AG08395 (cell line): ENCODE results near the gene PDE4D.
A peak's percentile ranks its signal among the peaks of the same experiment; 100 is the strongest.
"Not testable (repeated sequence)": the region's sequence is repeated elsewhere in the genome, so short reads cannot be mapped to it uniquely, and the experiment has no call there.

ENCODE experiments used
- DNase-seq: peaks from one replicate; pipeline ENCODE4 v3.0.0; 2012; ENCODE audit warnings: mixed read lengths, low spot score

PDE4D gene

DNA sequence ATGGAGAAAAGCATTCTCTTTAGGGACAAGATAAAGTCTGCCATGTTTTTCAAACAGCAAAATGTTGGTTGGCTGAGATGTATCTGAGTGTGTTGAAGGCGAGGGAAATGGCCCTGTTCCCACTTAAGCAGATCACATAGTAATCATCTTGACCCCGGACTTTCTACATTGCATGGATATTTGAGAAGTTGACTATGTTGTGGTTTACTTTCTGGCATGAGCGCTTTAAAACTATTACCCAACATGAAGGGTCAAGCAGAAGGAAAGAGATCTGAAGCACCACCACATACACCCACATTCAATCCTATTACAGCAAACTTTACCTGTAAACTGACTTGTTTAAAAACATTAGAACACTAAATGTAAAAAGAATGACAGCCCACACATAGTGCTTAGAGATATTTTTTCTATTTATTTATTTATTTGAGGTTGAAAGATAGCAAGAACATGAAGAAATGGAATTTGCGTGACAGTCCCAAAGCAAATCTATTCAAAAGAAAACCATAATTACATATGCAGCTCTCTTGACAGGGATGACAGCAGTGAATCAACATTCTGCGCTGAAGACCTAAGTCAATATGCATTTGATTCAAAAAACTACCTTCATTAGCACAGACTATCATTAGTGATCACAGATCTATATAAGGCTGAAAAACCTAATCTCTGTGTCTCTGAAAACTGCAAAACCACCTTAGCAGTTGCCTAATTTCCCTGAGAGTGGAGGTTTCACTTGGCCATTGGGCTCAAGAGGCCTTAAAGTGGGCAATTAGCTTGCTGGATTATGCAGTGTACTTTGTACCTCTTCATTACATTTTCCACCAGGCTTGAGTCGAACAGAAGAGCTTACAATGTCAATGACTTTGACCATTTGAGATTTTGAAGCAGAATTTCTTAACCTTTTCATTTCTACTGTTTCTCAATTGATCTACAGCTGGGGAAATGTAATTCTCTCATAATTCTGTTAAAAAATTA lies 195.0 kb downstream of the PDE4D start:
- DNase-seq: no peak

DNA sequence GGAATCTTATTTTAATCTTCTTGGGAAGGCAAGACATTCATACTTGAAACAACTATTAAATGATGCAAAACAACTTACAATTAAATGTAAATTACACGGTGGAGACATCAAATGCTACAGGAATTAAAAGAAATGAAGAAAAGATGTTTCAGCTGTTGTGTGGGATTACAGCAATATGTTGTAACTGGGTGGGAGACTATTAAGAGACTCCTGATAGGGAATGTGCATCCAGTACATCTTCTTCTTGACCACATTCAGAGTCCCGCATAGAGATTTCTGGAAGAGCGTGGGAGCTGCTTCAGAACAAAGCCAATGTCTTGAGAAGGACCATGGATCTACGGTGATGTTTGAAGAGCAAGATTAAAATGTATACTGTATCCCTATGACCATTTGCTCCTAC lies 199.1 kb downstream of the PDE4D start:
- no peak for DNase-seq

DNA sequence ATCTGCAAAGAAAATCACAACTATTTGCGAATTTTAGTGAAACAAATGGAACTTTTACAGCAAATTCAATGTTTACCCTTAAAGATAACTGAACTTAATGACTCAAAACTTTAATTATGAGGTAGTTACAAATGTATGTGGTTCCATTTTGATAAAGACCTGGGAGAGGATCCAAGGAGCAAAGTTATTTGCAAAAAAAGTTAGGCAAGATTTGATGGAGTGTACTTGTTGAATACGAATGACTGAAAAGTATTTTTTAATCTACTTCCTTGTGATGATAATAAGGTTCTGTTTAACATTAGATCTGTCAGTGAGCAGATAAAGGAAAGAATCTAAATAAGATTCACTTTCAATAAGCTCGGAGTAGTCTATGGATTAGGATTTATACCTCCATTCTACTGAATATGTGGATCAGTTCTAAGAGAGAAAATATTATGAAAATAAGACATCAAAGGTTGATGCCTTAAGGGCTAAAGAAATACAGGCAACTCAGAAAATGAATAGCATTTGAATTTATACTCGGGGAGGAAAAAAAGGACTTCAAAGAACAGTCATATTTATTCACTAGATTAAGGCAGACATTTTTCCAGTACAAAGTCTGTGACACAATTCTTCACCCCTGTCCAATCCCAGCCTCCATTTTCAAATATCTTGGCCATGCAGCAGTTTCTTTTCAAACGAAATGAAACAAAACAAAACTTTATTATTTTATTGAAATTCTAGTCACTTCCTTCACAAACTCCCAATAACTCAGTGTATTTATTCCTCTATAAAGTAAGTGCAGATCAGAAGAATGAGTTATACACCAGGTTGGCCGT lies 199.8 kb downstream of the PDE4D start:
- no peak for DNase-seq

DNA sequence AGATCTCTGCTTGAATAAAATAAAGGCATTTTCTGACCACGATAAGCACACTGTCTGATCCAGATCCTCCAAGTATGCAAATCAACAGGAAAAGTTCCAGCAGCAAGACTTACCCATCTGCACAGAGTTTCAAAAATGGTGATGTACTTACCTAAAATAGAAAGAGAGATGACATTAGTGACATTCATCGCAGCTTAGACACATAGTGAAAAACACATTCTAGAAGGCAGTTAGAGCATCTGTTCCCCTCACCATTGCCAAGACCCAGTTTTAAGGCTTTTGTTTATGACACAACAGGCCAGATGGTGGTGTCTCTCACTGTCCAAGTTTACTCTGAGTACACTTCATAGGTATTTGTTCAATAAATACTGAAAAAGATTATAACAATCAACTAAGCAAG lies 207.7 kb downstream of the PDE4D start:
- no peak for DNase-seq

DNA sequence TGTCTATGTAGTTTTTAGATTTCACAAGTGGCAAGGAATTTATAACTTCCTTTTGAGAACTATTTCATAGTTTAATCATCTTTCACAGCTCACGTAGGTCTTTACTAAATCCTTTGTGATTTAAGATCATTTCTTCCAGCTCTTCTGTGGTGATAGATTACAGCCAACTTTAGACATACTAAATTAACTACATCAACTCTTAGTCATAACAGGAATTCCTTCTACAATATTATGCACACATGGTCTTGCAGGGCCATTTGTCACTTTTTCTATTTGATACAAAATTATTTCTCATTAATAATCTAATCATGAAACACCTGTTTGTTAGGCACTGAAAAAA lies 208.4 kb downstream of the PDE4D start:
- DNase-seq: no peak

DNA sequence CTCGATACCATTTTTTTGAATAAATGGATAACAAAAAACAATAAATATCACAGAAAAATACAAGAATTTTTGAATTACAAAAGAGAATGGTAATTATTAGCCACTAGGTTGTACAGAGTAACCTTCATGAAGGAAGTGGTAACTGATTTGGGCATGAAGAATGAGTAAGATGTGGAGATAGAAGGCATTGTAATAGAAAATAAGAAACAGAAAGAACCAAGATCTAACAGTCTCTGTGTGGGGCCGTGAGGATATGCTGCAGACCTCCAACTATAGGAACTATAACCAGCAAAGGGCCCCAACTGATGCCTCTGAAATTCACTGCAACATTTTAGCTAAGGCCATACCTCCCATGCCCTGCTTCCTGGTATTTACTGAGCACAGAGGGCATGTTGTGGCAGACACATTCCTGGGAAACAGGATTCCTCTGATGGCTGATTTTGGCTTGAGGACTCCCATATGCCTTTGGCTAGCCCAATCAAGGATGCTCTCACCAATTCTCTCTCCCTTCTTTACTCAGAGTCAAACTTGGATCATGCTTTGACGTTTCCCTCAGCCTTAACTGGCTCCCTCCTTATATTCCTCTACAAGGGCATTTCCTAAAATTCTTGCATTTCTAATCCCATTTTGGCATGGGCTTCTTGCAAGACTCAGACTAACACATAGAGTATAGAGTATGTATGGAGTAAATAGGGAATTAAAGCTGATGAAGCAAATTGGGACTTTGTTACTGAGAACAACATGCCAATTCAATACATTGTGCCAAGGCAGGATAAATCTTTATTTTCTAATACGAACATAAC lies 208.9 kb downstream of the PDE4D start:
- no peak for DNase-seq

DNA sequence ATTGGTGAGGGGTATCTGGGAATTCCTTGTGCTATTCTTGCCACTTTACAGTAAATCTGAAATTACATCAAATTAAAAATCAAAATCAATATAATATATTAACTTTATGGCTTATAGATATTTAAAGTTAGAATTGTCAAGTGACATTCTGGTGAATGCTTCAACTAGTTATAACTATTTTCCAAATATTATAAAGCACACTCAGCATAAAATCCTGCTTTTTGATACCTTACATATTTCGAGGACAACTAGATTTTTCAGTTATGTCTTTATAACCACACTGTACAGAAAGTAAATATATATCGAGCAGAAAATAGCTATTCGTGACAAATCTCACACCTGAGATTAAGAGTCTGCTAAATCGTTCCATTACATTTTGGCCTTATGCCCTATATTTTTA lies 210.2 kb downstream of the PDE4D start:
- DNase-seq: no peak

DNA sequence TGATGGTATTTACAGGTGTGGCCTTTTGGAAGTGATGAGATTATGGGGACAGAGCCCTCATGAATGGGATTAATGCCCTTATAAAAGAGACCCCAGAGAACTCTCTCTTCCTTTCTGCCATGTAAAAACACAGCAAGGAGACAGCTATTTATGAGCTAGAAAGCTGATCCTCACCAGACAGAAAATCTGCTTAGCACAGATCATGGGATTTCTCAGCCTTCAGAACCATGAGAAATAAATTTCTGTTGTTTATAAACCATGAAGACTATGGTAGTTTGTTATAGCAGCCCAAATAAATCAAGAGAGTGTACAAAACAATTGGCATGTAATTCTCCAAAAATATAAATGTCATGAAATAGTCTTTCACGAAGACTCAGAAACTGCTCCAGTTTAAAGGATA lies 211.0 kb downstream of the PDE4D start:
- no peak for DNase-seq

DNA sequence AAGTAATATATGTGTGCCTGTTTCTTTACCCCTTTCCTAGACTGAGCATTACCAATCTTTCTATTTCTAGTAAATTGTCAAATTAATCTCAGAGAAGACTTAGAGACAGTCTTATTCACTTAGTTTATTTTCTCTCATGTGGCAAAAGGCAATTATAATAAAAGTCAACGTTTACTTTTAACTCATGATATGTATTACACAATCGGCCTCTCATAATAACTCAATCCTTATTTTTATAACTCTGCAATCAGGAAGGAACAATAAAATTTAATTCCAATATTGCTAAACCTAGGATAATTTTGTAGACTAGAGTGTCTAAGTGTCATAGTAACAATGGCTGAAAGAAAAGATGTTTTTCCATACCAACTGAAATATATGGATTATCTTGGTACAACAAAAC lies 214.6 kb downstream of the PDE4D start:
- no peak for DNase-seq

DNA sequence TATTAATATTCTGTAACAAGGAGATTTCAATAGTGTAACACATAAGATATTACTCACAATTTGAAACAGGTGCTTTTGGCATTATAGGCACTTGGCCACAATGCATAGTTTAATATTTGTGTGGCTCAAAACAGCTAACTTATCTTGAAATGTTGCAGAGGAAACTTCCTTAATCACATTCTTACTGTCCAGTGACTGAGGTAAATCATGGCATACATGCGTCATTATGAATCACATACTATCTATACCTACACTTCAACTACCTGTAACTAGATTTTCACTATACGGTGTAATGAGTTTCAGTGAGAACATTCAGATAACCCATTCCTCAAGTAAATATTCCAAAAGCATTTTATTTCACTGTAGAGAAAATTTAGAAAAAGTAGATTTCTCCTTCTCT lies 218.8 kb downstream of the PDE4D start:
- DNase-seq: no peak

DNA sequence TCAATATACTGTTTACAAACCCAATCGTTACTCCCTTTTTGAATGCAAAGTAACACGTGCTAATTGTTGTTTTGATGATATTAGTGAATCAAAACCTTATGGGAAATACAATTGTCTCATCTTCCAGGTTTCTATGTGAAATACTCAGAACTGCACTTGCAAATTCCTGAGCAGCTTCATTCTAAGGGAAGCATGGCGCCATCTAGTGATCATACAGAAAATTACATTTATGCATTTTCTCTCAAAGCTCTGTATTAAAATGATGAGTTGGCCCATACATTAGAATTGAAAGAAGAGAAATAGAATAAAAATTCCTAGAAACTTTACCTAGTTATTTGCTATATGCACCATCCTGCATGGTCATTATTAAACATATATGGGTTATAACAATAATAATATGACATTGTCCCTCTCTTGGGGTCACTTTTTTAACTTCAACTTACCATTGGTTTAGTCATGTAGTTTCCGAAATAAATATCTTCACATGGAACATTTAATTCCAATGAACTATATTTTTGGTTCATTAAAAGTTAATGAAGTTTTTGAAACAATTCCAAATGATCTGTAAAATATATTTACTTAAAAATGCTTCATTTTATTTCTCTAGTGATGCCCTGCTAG lies 220.0 kb downstream of the PDE4D start:
- DNase-seq: peak; percentile 49

DNA sequence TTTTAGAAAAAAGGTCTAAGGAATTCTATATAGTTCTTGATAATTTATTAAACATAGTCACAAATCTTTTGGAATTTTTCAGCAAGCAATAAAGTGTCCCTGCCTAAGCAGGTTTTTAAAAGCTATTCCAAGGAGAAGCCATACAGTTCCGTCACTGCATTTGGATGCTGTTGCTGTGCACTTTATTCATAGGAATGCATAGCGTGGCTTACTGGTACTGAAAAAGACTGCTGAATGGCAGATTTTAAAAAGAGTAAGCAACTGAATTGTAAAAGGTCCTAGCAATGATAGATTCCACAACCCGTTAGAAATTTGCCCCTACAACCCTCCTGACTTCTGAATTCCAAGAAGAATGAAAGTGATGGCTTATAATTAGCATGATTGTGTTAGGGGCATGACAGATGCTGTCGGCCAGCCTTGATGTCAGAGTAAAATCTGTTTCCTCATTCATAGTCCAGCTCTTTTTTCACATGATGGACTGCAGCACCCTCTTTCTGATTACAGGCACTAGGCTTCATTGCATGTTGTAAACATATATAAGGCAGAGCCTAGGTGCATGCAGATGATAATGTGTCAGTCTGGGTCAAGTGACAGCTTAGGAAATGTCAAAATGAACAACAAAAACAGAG lies 227.0 kb downstream of the PDE4D start:
- no peak for DNase-seq

DNA sequence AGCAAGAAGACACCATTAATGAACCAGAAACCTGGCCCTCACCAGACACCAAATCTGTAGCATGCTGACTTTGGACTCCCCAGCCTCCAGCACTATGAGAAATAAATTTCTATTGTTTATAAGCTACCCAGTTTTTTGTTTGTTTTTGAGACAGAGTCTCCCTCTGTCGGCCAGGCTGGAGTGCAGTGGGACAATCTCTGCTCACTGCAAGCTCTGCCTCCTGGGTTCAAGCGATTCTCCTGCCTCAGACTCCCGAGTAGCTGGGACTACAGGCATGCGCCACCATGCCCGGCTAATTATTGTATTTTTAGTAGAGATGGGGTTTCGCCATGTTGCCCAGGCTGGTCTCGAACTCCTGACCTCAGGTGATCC lies 227.7 kb downstream of the PDE4D start:
- DNase-seq: not testable (repeated sequence)

DNA sequence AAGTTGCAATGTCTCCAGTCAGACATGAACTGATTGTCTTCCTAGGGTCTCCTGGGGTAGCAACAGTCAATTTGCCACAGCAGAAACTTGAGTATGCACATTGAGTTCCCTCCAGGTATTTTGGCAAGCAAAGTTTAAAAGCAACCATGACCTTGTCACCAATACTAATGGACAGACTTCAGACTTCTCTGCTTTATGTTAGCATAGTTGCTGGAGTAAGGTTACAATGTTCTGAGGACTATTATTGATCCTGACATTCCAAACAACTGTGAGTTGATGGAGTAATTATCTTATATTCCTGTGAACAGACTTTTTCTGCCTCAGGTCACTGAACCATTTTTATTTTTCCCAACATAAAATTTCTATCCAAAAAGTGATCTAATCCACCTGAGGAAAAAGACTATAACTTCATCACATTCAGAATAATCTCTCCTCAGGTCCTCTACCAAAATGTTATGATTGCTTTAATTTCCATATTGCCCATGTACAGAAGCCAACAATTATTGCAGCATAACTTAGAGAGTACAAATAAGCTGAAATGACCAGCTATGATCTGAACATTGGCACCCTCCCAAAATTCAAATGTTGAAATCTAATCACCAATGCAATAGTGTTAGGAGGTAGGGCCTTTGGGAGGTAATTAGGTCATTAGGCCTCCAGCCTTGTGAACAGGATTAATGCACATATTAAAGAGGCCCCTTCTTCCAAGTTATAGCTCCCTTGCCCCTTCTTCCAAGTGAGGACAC lies 228.3 kb downstream of the PDE4D start:
- no peak for DNase-seq

DNA sequence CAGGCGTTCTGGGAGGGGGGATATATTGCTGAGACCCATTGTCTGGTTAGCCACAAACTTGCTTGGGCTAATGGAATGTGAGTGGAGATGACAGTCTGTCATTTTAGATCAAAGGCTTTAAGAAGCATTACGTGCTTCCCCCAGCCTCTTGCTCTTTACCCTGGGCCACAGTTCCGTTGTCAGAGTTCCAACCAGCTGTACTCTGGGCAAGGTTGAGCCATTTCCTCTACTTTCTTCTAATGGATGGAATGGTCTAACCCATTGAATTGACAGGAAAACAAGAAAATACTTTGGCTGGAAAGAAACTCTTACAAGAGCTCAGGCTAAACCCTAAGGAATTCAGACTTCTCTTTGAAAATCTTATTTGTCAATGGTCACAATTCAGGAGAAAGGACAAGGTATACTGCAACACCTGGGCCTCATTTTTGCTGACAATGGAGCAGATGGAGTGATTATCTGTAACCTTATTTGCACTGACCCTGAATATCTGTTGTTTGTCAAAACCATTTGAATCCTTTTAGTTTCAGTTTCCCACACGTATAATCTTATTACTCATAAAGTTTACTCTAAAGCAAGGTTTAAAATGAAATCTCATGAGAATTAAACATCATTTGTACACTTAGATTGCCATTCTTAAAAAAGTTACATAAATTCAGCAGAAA lies 231.4 kb downstream of the PDE4D start:
- no peak for DNase-seq

DNA sequence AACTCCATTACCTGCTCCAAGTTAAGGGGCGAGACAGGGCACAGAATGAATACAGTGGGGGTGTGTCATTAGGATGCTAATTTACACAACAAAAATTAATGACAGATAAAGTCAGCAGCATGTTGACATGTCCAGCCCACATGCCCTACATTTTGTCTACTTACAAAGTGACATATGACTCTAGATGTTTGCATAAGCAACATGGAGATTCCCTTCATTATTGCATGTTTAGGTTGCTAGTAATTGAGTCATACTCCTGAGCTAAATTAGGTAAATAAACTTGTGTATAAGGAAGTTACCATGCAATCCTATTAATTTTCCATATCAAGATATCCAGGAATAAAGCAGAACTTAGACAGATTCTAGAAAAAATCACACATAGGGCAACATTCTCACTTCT lies 232.2 kb downstream of the PDE4D start:
- DNase-seq: no peak

DNA sequence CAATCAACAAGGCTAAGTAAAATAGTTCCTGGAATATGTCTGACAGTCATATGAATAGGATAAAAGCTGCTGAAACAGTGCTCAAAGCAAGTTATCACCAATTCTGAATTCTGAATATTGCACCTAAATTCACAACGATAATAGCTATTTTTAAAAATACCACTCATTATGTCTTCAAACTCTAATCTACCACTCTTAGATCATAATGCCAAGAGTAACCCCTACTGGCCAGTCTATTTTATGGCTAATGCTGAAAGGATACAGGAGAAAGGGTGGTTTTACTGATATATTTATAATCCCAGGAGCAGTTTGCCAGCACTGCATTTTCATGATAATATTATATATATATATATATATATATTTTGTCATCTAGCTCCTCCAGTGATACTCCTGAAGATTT lies 232.8 kb downstream of the PDE4D start:
- peak; percentile 48 for DNase-seq

DNA sequence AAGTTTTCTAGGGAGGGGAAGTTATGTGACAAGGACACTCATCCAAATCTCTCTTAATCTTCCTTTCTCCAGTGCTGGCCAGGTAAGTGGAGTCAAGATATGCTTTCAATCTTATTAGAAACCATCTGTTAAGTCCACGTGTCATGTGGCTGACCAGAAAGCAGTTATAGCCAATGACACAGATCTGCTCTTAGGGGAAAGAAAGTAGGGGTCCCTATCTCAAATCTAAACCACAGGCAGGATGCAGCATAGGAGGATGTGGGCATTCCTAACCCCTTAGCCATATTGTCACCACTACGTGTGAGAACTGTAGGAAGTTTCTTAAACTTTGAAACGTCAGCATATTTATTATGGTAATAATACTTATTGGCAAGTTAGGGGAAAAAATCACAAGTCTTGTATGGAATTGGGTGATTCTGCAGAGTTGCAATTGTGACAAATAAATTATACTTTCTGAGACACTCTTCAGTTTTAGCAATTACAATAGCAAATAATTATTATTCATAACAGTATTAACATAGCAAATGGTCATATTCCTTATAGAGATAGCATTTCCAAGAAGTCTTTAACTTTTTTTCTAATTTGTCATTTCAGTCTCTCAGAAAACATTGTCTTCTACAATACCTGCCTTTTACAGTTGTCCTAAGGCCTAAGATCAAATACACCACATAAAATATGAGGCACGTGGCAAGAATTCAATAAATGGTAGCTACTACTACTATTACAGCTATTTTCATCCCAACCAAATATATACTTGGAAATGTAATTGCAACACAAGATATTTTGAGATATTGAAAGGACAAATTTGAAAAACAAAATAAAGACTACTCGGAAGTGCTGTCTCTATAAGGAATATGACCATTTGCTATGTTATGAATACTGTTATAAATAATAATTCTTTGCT lies 236.9 kb downstream of the PDE4D start:
- DNase-seq: no peak

DNA sequence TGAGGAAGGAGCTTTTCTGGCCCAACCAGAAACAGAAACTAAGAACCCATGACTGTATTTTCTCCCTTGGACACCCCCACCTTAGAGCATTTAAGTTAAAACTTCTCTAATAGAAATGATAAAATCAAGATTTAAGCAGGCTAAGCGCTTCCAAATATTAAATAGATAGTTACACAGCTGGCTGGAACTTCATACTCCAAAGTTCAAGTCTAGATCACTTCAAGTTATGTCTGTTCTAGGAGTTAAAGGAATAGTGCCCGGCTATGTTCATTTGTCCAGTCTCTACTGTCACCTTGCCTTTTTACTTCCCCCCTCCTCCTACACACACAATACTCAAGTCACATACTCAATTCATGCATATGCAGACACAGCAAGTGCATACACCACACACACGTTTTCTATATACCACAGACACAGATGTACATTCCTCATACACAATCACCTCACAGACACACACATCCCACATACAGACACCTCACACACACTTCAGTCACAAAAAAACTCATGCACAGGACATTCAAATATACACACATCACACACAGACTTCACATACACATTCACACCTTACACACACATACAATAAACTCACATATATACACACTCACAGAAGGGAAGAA lies 237.7 kb downstream of the PDE4D start:
- no peak for DNase-seq
